GM12874 (cell line): ENCODE measurements around the gene OVOL3.

Source experiments
- TF ChIP-seq, protein P1 (sequence below): IDR thresholded peaks from 2 replicates; pipeline ENCODE4 v1.5.1; 2011; ENCODE audit warnings: low read depth, mild to moderate bottlenecking, control low read depth, low read length, moderate library complexity; ENCODE audit not compliant: insufficient read depth

The OVOL3 gene

DNA sequence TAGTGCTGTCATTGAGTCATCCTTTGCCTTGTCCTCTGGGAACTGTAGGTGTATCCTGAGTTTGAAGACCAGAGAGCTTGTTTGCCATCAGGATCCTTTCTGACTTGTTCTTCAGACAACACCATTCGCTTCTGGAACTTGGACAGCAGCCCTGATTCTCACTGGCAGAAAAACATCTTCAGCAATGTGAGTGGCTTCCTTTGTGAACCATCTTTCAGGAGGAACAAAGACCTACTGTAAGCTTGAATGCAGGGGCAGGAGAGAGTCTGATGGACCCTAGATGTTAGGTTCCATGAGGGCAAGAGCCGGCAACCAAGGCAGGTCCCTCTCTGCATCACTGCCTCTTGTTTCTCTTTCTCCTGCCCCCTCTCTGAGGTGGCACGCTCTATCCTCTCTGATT lies 29.6 kb upstream of the OVOL3 start:
- TF ChIP-seq, protein P1, sequence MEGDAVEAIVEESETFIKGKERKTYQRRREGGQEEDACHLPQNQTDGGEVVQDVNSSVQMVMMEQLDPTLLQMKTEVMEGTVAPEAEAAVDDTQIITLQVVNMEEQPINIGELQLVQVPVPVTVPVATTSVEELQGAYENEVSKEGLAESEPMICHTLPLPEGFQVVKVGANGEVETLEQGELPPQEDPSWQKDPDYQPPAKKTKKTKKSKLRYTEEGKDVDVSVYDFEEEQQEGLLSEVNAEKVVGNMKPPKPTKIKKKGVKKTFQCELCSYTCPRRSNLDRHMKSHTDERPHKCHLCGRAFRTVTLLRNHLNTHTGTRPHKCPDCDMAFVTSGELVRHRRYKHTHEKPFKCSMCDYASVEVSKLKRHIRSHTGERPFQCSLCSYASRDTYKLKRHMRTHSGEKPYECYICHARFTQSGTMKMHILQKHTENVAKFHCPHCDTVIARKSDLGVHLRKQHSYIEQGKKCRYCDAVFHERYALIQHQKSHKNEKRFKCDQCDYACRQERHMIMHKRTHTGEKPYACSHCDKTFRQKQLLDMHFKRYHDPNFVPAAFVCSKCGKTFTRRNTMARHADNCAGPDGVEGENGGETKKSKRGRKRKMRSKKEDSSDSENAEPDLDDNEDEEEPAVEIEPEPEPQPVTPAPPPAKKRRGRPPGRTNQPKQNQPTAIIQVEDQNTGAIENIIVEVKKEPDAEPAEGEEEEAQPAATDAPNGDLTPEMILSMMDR = no peak

DNA sequence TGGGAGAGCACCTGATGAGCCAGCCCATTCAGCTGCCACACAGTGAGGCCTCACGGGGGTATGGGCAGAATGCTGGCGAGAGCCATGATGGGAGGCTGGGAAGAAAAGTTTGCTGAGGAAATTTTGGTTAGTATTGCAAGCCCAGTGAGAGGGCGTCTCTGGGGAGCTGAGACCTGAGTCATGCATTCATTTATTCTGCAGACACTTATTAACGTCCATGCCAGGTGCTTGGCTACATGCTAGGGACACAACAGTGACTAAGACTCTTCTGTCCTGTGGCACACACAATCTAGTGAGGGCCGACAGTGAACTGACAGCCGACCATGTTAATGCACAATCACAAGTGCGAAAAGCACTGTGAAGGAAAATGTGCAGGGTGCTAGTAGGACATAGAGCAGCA lies 29.0 kb upstream of the OVOL3 start:
- TF ChIP-seq, protein P1 = no peak

- TF ChIP-seq, protein P1 = no peak
Observed at GRCh38 chr19:36082916-36083315, 28.0 kb upstream of the OVOL3 start.

- TF ChIP-seq, protein P1 = no peak
Observed at GRCh38 chr19:36084231-36085009, 26.5 kb upstream of the OVOL3 start.

DNA sequence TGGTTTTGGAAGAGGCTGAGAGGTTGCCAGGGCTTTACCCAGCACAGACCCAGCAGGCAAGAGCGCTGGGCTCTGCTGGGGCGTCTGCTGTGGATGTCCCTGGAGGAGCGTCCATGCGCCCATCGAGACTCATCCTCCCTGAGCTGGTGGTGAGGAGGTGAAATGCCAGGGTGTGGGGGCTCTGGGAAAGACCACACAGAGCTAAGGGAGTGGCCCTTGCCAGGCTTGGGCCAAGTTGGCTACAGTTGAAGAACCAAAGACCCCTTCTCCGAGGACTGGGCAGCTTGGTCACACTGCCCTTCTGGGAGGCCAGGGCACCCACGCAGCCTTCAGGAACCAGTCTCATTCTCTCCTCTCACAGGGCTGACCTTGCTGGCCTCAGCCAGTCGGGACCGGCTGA lies 24.6 kb upstream of the OVOL3 start:
- TF ChIP-seq, protein P1 = no peak

DNA sequence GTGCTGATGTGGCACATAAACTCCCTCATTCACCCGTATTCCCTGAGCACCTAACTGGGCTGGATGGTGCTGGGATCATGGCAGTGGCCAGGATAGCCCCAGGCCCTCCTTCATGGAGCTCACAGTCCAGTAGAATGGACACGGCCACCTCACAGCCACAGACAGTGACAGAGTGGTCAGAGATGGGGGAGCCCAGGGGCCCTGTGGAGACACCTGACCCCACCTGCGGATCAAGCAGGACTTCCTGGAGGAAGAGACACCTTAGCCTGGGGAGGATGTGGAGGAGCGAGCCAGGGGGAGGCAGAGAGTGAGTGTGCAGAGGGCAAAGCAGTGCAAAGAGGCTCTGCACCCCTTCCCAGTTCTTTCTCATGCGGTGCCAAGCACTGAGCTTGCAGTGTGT lies 21.1 kb upstream of the OVOL3 start:
- TF ChIP-seq, protein P1 = no peak

DNA sequence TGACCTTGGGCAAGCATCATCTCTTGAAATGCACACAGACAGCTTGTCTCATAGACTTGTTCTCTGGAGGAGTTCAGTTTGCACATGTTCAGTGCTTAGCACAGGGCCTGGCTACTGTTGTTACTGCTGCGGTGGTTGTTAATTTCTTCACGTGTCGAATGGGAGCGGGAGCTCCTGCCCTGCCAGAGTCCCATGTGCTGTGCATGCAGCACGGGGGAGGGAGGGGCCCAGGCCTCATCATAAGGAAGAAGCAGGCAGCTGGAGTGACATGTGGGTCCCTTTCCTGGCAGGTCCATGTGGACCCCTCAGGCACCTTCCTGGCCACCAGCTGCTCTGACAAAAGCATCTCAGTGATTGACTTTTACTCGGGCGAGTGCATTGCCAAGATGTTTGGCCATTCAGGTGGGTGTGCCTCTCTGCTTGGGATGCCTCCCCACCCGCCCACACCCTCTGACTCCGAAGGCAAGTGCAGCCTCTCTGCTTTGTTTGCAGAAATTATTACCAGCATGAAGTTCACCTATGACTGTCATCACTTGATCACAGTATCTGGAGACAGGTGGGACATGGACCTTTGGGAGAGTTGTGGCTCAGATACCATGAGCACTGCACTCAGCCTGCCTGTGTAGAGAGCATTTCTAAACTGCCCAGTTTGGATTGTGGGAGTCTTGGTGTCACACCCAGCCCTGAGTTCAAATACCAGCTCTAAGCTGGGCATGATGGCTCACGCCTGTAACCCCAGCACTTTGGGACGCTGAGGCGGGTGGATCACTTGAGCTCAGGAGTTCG lies 19.8 kb upstream of the OVOL3 start:
- TF ChIP-seq, protein P1 = no peak
